Activated CD4-positive, alpha-beta T cell treated with anti-CD3 and anti-CD28 coated beads for 4 hours (primary cell): ENCODE results near the gene DLG1.

Experiments used
- DNase-seq, 2 donors: peaks; one replicate each; pipeline ENCODE4 v3.0.0-alpha.2; 2020

Gene DLG1

DNA sequence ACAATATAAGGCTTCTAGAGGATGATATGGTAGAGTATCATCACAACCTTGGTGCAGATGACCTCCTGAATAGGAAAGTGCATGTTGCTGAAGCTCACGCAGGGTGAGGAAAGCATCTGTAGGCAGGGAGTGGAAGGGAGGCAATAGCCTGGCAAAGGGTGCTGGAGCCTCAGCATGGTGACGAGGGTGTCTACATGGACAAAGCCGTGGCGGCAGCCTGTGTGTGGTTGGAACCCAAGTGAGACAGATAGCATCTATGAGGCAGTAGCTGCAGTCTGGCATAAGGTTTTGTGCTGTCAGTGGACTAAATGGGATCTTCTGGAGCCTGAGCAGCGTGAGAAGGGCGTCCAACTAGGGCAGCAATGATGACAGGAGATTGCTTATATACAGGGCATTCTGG, 132.5 kb downstream of the DLG1 start:
- no peak for DNase-seq

GRCh38 chr3:197155046-197155445, 143.4 kb downstream of the DLG1 start:
- DNase-seq = no peak

DNA sequence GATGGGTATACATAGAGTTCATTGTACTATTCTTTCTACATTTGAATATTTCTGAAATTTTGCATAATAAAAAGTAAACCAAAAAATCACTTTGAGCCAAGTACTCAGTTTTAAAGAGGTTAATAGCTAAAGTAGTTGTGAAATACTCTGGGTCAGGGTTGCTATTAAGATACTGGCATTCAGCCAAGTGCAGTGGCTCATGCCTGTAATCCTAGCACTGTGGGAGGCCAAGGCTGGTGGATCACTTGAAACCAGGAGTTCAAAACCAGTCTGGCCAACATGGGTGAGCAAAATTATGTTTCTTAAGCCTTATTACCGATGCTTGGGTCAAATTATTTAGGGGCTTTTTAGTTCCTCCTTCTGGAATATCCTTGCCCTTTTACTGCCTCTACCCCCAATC, 146.8 kb downstream of the DLG1 start:
- DNase-seq = no peak

GRCh38 chr3:197149528-197149927, 148.9 kb downstream of the DLG1 start:
- DNase-seq = no peak

- no peak for DNase-seq
Measured at GRCh38 chr3:197144188-197144587, 154.2 kb downstream of the DLG1 start.

GRCh38 chr3:197139586-197139985, 158.8 kb downstream of the DLG1 start:
- DNase-seq = no peak

- no peak for DNase-seq
Measured at GRCh38 chr3:197137751-197138150, 160.7 kb downstream of the DLG1 start.

GRCh38 chr3:197136744-197137143, 161.7 kb downstream of the DLG1 start:
- DNase-seq = no peak

- no peak for DNase-seq
Measured at GRCh38 chr3:197135212-197135611, 163.2 kb downstream of the DLG1 start.

GRCh38 chr3:197132916-197133530, 165.4 kb downstream of the DLG1 start:
- DNase-seq = no peak

DNA sequence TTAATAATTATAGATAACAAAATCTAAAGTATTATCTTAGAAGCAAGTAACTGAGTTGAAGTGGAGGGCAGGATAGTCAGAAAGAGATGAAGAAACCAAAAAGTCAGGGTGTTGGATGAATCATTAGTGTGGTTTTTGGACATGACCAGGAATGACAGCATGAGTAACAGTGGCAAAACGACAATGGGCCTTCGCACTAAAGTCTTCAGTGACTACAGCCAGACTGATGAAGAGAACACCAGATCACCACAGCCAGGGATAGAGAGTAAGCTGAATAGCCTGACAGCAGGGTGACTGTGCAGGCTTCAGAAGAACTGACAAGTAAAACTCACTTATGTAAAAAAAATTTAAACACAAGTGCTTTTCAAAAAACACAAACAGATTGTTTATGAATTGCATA, 172.8 kb downstream of the DLG1 start:
- no peak for DNase-seq

GRCh38 chr3:197124713-197125112, 173.7 kb downstream of the DLG1 start:
- DNase-seq = no peak

DNA sequence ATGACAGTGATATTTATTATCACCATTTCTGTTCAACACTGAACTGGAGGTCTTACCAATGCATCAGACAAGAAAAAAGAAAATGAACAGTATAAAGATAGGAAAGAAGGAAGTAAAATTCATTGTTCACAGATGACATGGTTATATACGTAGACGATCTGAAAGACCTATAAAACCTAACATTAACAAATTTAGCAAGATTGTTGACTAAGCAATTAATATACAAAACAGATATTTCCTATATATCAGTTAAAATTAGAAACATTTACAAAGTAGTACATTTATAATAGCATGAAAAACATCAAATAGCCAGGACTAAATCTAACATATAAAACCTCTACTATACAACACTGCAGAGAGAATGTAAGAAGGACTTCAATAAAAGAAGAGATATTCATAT, 176.0 kb downstream of the DLG1 start:
- DNase-seq = no peak

- DNase-seq = no peak
Measured at GRCh38 chr3:197117114-197117513, 181.3 kb downstream of the DLG1 start.

GRCh38 chr3:197114007-197114406, 184.4 kb downstream of the DLG1 start:
- DNase-seq = no peak

- DNase-seq = no peak
Measured at GRCh38 chr3:197111685-197112084, 186.7 kb downstream of the DLG1 start.

GRCh38 chr3:197105786-197106185, 192.6 kb downstream of the DLG1 start:
- no peak for DNase-seq

DNA sequence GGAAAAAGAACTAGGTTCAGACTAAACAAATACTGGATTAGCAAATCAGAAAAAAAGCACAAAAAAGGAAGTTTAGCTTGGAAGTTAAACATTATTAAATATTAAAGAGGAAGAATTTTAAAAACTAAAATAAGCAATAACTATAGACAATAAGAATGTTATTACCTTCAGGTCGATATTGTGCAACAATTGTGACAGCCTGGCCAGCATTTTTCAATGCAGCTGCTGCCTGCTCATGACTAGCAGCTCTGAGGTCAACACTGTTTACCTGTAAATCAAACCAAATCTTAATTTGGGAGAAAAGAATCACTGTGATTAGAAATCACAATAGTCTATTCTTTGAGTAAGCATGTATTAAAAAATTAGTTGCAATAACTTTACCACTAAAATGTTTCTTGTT, 193.7 kb downstream of the DLG1 start:
- DNase-seq = no peak

DNA sequence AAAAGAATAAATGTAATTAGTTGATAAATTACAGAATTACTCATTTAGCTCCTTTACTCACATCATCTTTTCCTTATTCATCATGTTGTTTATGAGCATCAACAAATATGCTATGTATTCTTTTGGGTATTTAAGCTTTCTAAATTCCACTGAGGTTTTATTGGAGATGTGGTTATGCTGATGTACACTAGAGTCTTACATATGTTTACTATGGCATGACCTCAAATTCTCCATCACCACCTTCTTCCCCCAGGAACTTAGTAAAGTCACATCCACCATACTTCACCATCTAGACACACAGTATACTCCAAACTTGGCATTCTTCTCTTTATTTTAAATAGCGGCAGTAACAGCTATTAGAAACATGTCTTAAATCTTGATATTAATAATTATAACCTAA, 194.6 kb downstream of the DLG1 start:
- no peak for DNase-seq

- DNase-seq = no peak
Measured at GRCh38 chr3:197093871-197094270, 204.5 kb downstream of the DLG1 start.

DNA sequence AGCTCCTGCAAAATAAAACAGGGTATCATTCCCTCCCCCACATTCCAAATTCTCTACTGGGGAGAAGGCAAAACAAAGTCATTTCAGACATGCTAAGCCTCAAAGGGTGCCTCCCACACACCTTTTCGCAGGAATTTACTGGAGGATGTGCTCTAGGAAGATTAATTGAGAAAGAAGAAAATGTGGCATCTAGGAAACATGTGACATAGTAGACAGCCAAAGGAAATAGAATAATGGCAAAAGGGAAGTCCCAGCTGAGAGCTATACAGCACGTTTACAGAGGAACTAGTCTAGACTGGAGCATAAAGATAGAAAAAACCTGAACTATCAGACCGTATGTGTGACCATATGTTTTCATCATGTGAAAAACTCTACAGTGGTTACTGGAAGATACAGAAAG, 210.0 kb downstream of the DLG1 start:
- DNase-seq = no peak

- no peak for DNase-seq
Measured at GRCh38 chr3:197085137-197085536, 213.3 kb downstream of the DLG1 start.

- DNase-seq = no peak
Measured at GRCh38 chr3:197083486-197083885, 214.9 kb downstream of the DLG1 start.

GRCh38 chr3:197082871-197083270, 215.5 kb downstream of the DLG1 start:
- DNase-seq = no peak

GRCh38 chr3:197080344-197080743, 218.1 kb downstream of the DLG1 start:
- no peak for DNase-seq

- DNase-seq = no peak
Measured at GRCh38 chr3:197076415-197076814, 222.0 kb downstream of the DLG1 start.
